ENCODE data around the gene AMOTL1. TPM values are rescaled to one million over a fixed set of nuclear protein-coding genes. Genes with fewer than 3 reads are reported as not detected.

AMOTL1 gene
- total and polyA plus RNA-seq, 2 donors (not counting 3 experiments of a cell fraction or from before 2014, with no cell fraction given) = 12.5 to 37.8 TPM

GRCh38 chr11:94793002-94793401 lies 24.8 kb downstream of the AMOTL1 start:
- DNase-seq (ENCODE audit: low read depth, low spot score) = peak; percentile 28
- BruUV-seq (replicated peaks) = no TSS peak
- TF ChIP-seq GATA2 (IDR thresholded peaks at IDR 0.05; ENCODE audit: insufficient read depth, insufficient read length, low read depth, low read length) (no peak), MYC (IDR thresholded peaks at IDR 0.05; ENCODE audit: low read depth, low read length) (no peak), MAX (IDR thresholded peaks at IDR 0.05; ENCODE audit: insufficient read depth, insufficient read length) (no peak), FOS (IDR thresholded peaks at IDR 0.05; ENCODE audit: borderline replicate concordance, insufficient read depth, low read length) (no peak), POLR2AphosphoS5 (IDR thresholded peaks at IDR 0.05; ENCODE audit: insufficient read depth, low read depth, low read length) (no peak)

DNA sequence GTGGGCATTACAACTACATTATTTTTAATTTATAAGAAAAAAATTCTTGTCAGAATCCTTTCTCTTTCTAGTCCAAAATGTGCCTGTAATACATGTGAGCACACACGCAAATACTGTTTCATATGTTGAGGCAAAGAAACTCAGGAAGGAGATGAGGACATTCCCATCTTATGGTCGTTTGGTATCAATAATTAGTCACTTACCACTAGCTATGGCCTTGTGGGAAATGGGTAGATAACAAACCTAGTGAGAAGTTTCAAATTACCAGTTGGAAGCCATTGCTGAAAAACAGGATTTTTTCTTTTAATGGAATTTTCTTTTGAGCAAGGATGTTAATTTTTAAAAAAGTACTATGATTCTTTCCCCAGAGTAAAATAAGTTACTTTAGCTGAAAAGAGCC lies 25.7 kb downstream of the AMOTL1 start:
- FAIRE-seq (no peak), DNase-seq (ENCODE audit: low read depth, low spot score) (no peak)
- H3K79me2 ChIP-seq (ENCODE audit: control insufficient read depth, insufficient read depth, low read length) = peaks cover 80% of the 10 kb centered on the region
- no peaks in the 10 kb centered on the region for H3K27me3 ChIP-seq (ENCODE audit: control insufficient read depth in 2 of 2, insufficient read depth in 2 of 2, low read length in 2 of 2)
- no peak overlapping the region for H2AFZ ChIP-seq (ENCODE audit: low read depth, low read length)
- H3K4me3 ChIP-seq (replicated peaks in 1 of 3; ENCODE audit: insufficient read depth in 1 of 3, low read depth in 1 of 3, low read length in 3 of 3) = no peak overlapping the region
- dilution Hi-C loops (cut with MboI; ENCODE audit: extremely low pct_ligation_motif_present, low sequenced_read_pairs) (no loop called here), intact Hi-C loops (cut with micrococcal nuclease) (loop anchor here (1.0 to 10.0 kb wide), 9 partner anchors 9 to 991 kb away; partner anchors contain the start of genes AMOTL1, CWC15, FAM76B and KDM4D)
- no peaks in the 10 kb centered on the region for H3K36me3 ChIP-seq (ENCODE audit: control insufficient read depth in 2 of 2, extremely low read depth in 1 of 2, insufficient read depth in 2 of 2, low read length in 2 of 2)
- CTCF ChIA-PET = interaction anchor here (0.9 to 2.4 kb wide), 11 partner anchors 8 to 173 kb away, joined by 3 to 27 read pairs (median 6); partner anchors contain the start of gene AMOTL1
- TF ChIP-seq FOS (IDR thresholded peaks at IDR 0.05; ENCODE audit: borderline replicate concordance, insufficient read depth, low read length) (peak; percentile 21), POLR2AphosphoS5 (IDR thresholded peaks at IDR 0.05; ENCODE audit: insufficient read depth, low read depth, low read length) (no peak), EZH2 (IDR thresholded peaks at IDR 0.05; ENCODE audit: borderline replicate concordance, low read depth, low read length, severe bottlenecking) (no peak)
- peak overlapping the region; percentile 74 for H3K9ac ChIP-seq (replicated peaks; ENCODE audit: extremely low read depth, insufficient read depth, low read length)
- peak overlapping the region; percentile 76 for H3K4me2 ChIP-seq (ENCODE audit: insufficient read depth, low read length)
- no peaks in the 10 kb centered on the region for H4K20me1 ChIP-seq (replicated peaks; ENCODE audit: control insufficient read depth, extremely low read depth, insufficient read depth, low read length)
- no peaks in the 10 kb centered on the region for H3K9me3 ChIP-seq (replicated peaks; ENCODE audit: control insufficient read depth, insufficient read depth, low read length)
- peaks cover 45% of the 10 kb centered on the region for H3K4me1 ChIP-seq (ENCODE audit: control insufficient read depth, extremely low read depth, insufficient read depth, low read length)
- H3K27ac ChIP-seq (ENCODE audit: insufficient read depth, low read depth, low read length) = peak overlapping the region; percentile 90
- no peaks in the 10 kb centered on the region for H3K9me1 ChIP-seq (replicated peaks; ENCODE audit: control insufficient read depth, extremely low read depth, insufficient read depth, low read length)
- no TSS peak for BruUV-seq (replicated peaks)
- POLR2A ChIA-PET = interaction anchor here (1.4 kb wide), 1 partner anchor 140 kb away, joined by 5 read pairs; no protein-coding TSS in a partner anchor

More at GRCh38 chr11:94793002-94793401, 24.8 kb downstream of the AMOTL1 start:
- Histone ChIP-seq H3K27ac (ENCODE audit: insufficient read depth, low read depth, low read length) (peak overlapping the region; percentile 90), H3K4me2 (ENCODE audit: insufficient read depth, low read length) (peak overlapping the region; percentile 76), H3K4me3 (replicated peaks in 1 of 3; ENCODE audit: insufficient read depth in 1 of 3, low read depth in 1 of 3, low read length in 3 of 3) (no peak overlapping the region), H3K9me3 (replicated peaks; ENCODE audit: control insufficient read depth, insufficient read depth, low read length) (no peaks in the 10 kb centered on the region), H3K9ac (replicated peaks; ENCODE audit: extremely low read depth, insufficient read depth, low read length) (no peak overlapping the region), H3K79me2 (ENCODE audit: control insufficient read depth, insufficient read depth, low read length) (peaks cover 80% of the 10 kb centered on the region), H3K36me3 (ENCODE audit: control insufficient read depth in 2 of 2, extremely low read depth in 1 of 2, insufficient read depth in 2 of 2, low read length in 2 of 2) (no peaks in the 10 kb centered on the region), H2AFZ (ENCODE audit: low read depth, low read length) (no peak overlapping the region), H4K20me1 (replicated peaks; ENCODE audit: control insufficient read depth, extremely low read depth, insufficient read depth, low read length) (no peaks in the 10 kb centered on the region), H3K9me1 (replicated peaks; ENCODE audit: control insufficient read depth, extremely low read depth, insufficient read depth, low read length) (no peaks in the 10 kb centered on the region), H3K4me1 (ENCODE audit: control insufficient read depth, extremely low read depth, insufficient read depth, low read length) (peaks cover 52% of the 10 kb centered on the region), H3K27me3 (ENCODE audit: control insufficient read depth in 2 of 2, insufficient read depth in 2 of 2, low read length in 2 of 2) (no peaks in the 10 kb centered on the region)
- no peak for FAIRE-seq
- ChIA-PET POLR2A (no interaction called here), CTCF (interaction anchor here (0.7 to 2.4 kb wide), 2 partner anchors 8 to 19 kb away, joined by 3 to 27 read pairs; no protein-coding TSS in a partner anchor)
- intact Hi-C loops (cut with micrococcal nuclease) (loop anchor here (10.0 kb wide), 1 partner anchor 992 kb away; the partner anchor contains the start of gene FAM76B), dilution Hi-C loops (cut with MboI; ENCODE audit: extremely low pct_ligation_motif_present, low sequenced_read_pairs) (no loop called here)

All from endothelial cell of umbilical vein (primary cell).